GM18511 (cell line): Measurements from ENCODE around the gene SAMD5.

ENCODE experiments used
- ATAC-seq: cut with Tn5 transposase; IDR thresholded peaks from one replicate; pipeline ENCODE4 v1.9.1; 2021; ENCODE audit warnings: mild to moderate bottlenecking, moderate library complexity; ENCODE audit not compliant: unreplicated experiment

SAMD5 gene

GRCh38 chr6:147564556-147564955, 56.1 kb downstream of the SAMD5 start:
- ATAC-seq = no peak

GRCh38 chr6:147566244-147566898, 57.9 kb downstream of the SAMD5 start:
- ATAC-seq = no peak

GRCh38 chr6:147567141-147567805, 58.8 kb downstream of the SAMD5 start:
- no peak for ATAC-seq

GRCh38 chr6:147569788-147570187, 61.3 kb downstream of the SAMD5 start:
- no peak for ATAC-seq

- no peak for ATAC-seq
Measured at GRCh38 chr6:147570681-147571080, 62.2 kb downstream of the SAMD5 start.

- no peak for ATAC-seq
Measured at GRCh38 chr6:147577488-147577887, 69.0 kb downstream of the SAMD5 start.

GRCh38 chr6:147578159-147578558, 69.7 kb downstream of the SAMD5 start:
- no peak for ATAC-seq

GRCh38 chr6:147578883-147579282, 70.4 kb downstream of the SAMD5 start:
- no peak for ATAC-seq

- ATAC-seq = no peak
Measured at GRCh38 chr6:147579667-147580066, 71.2 kb downstream of the SAMD5 start.

GRCh38 chr6:147582991-147583390, 74.5 kb downstream of the SAMD5 start:
- ATAC-seq = no peak

- ATAC-seq = no peak
Measured at GRCh38 chr6:147585256-147585655, 76.8 kb downstream of the SAMD5 start.

- no peak for ATAC-seq
Measured at GRCh38 chr6:147586044-147586443, 77.6 kb downstream of the SAMD5 start.

GRCh38 chr6:147587907-147588306, 79.4 kb downstream of the SAMD5 start:
- ATAC-seq = no peak

GRCh38 chr6:147588469-147588868, 80.0 kb downstream of the SAMD5 start:
- ATAC-seq = no peak

- ATAC-seq = no peak
Measured at GRCh38 chr6:147589739-147590250, 81.3 kb downstream of the SAMD5 start.

GRCh38 chr6:147595961-147596360, 87.5 kb downstream of the SAMD5 start:
- no peak for ATAC-seq

- ATAC-seq = no peak
Measured at GRCh38 chr6:147603392-147604081, 95.0 kb downstream of the SAMD5 start.

GRCh38 chr6:147604373-147604772, 95.9 kb downstream of the SAMD5 start:
- no peak for ATAC-seq

GRCh38 chr6:147611992-147612391, 103.5 kb downstream of the SAMD5 start:
- no peak for ATAC-seq

- no peak for ATAC-seq
Measured at GRCh38 chr6:147614501-147614900, 106.0 kb downstream of the SAMD5 start.

- ATAC-seq = no peak
Measured at GRCh38 chr6:147615659-147616456, 107.4 kb downstream of the SAMD5 start.
